Keratinocyte (primary cell): ENCODE results near the gene TUT7.
A peak's percentile ranks its signal among the peaks of the same experiment; 100 is the strongest.

Experiments used
- EZH2 ChIP-seq: IDR thresholded peaks from one replicate; pipeline ENCODE4 v1.6.1; 2012; ENCODE audit warnings: inconsistent platforms, mild to moderate bottlenecking, low read length, moderate library complexity
- TF ChIP-seq, protein P1 (sequence below), 3 experiments: IDR thresholded peaks in 1 of 3; conservative IDR thresholded peaks in 1 of 3; optimal IDR thresholded peaks in 1 of 3; 2 replicates in 2 of 3; 3 replicates in 1 of 3; pipeline versions ENCODE3 to v1.5.1; 2011; ENCODE audit warnings: low read length in 3 of 3, mild to moderate bottlenecking in 3 of 3, moderate library complexity in 2 of 3, control low read depth in 1 of 3, inconsistent platforms in 1 of 3; ENCODE audit not compliant: insufficient read depth in 2 of 3; ENCODE audit errors: extremely low read depth in 1 of 3

GRCh38 chr9:86275962-86276361, 78.2 kb downstream of the TUT7 start:
- TF ChIP-seq, protein P1, sequence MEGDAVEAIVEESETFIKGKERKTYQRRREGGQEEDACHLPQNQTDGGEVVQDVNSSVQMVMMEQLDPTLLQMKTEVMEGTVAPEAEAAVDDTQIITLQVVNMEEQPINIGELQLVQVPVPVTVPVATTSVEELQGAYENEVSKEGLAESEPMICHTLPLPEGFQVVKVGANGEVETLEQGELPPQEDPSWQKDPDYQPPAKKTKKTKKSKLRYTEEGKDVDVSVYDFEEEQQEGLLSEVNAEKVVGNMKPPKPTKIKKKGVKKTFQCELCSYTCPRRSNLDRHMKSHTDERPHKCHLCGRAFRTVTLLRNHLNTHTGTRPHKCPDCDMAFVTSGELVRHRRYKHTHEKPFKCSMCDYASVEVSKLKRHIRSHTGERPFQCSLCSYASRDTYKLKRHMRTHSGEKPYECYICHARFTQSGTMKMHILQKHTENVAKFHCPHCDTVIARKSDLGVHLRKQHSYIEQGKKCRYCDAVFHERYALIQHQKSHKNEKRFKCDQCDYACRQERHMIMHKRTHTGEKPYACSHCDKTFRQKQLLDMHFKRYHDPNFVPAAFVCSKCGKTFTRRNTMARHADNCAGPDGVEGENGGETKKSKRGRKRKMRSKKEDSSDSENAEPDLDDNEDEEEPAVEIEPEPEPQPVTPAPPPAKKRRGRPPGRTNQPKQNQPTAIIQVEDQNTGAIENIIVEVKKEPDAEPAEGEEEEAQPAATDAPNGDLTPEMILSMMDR (optimal IDR thresholded peaks at IDR 0.05 in 1 of 3, IDR thresholded peaks at IDR 0.05 in 1 of 3, conservative IDR thresholded peaks at IDR 0.05 in 1 of 3; ENCODE audit: extremely low read depth in 1 of 3, insufficient read depth in 2 of 3, low read length in 3 of 3), result peak in 2 of 3 experiments; percentile 6 to 21
- no peak for TF ChIP-seq EZH2
